Bronchial epithelial cell (primary cell): Measurements from ENCODE around the gene WDR83. TPM values are rescaled to one million over a fixed set of nuclear protein-coding genes. Genes with fewer than 3 reads are reported as not detected.
"Not testable (repeated sequence)": the region's sequence is repeated elsewhere in the genome, so short reads cannot be mapped to it uniquely, and the experiment has no call there.

Source experiments
- DNase-seq: peaks from one replicate; pipeline ENCODE4 v3.0.0-alpha.2; 2010; ENCODE audit warnings: low read depth
- FAIRE-seq: peaks from 2 replicates; lab custom pipeline; 2011; peaks lifted over from hg19 to GRCh38; lab: Jason Lieb, UNC
- H3K27me3 ChIP-seq: 2 replicates; pipeline ENCODE4 v1.5.1; 2011; ENCODE audit warnings: low read length; ENCODE audit not compliant: control insufficient read depth, insufficient read depth
- H3K36me3 ChIP-seq: 2 replicates; pipeline ENCODE4 v1.5.1; 2011; ENCODE audit warnings: low read length; ENCODE audit not compliant: control insufficient read depth, insufficient read depth
- H3K4me3 ChIP-seq: 2 replicates; pipeline ENCODE4 v1.5.1; 2011; ENCODE audit warnings: mild to moderate bottlenecking, low read depth, low read length, control low read depth
- CTCF ChIP-seq: IDR thresholded peaks from 2 replicates; pipeline ENCODE4 v1.5.1; 2011; ENCODE audit warnings: mild to moderate bottlenecking, moderate library complexity, low read length, control low read depth, inconsistent platforms; ENCODE audit not compliant: insufficient read depth, severe bottlenecking
- total RNA-seq: library from RNA; depleted of rRNA; stranded (reverse); fragments of >200 nt; gene quantifications from 2 replicates; pipeline ENCODE4 v1.2.1, GENCODE V29; 2014

The WDR83 gene
- total RNA-seq, 1 donor from 2014 or later, result 21.1 TPM

GRCh38 chr19:12675399-12675798, 8.8 kb downstream of the WDR83 start:
- DNase-seq (no peak), FAIRE-seq (no peak)
- Histone ChIP-seq H3K27me3 (no peaks in the 10 kb centered on the region), H3K4me3 (no peak overlapping the region), H3K36me3 (peaks cover 30% of the 10 kb centered on the region)
- TF ChIP-seq CTCF, result no peak

- no peaks in the 10 kb centered on the region for H3K27me3 ChIP-seq
- FAIRE-seq (no peak), DNase-seq (no peak)
- H3K4me3 ChIP-seq, result no peak overlapping the region
- H3K36me3 ChIP-seq, result peaks cover 30% of the 10 kb centered on the region
- TF ChIP-seq CTCF, result no peak
These were observed 9.3 kb downstream of the WDR83 start for GRCh38 chr19:12675940-12676339.

GRCh38 chr19:12676384-12676792, 9.8 kb downstream of the WDR83 start:
- Histone ChIP-seq H3K27me3 (no peaks in the 10 kb centered on the region), H3K4me3 (no peak overlapping the region), H3K36me3 (peaks cover 30% of the 10 kb centered on the region)
- FAIRE-seq, result no peak
- DNase-seq, result peak; percentile 62
- TF ChIP-seq CTCF, result peak; percentile 94

- DNase-seq (no peak), FAIRE-seq (no peak)
- no peak for TF ChIP-seq CTCF
- H3K36me3 ChIP-seq, result peaks cover 30% of the 10 kb centered on the region
- no peak overlapping the region for H3K4me3 ChIP-seq
- no peaks in the 10 kb centered on the region for H3K27me3 ChIP-seq
These were observed 10.3 kb downstream of the WDR83 start for GRCh38 chr19:12676928-12677327.

- H3K36me3 ChIP-seq, result peaks cover 26% of the 10 kb centered on the region
- FAIRE-seq, result not testable (repeated sequence)
These were observed 11.4 kb downstream of the WDR83 start for GRCh38 chr19:12678039-12678438.

GRCh38 chr19:12680034-12680433, 13.4 kb downstream of the WDR83 start:
- H3K36me3 ChIP-seq, result peaks cover 21% of the 10 kb centered on the region
- H3K27me3 ChIP-seq, result no peaks in the 10 kb centered on the region
- TF ChIP-seq CTCF, result no peak
- DNase-seq (no peak), FAIRE-seq (no peak)
- H3K4me3 ChIP-seq, result no peak overlapping the region

More at GRCh38 chr19:12678039-12678438, 11.4 kb downstream of the WDR83 start:
- not testable (repeated sequence) for H3K4me3 ChIP-seq, H3K27me3 ChIP-seq, DNase-seq
